Measurements from ENCODE around the gene CXCL1.

CXCL1 gene

GRCh38 chr4:73843369-73843768 lies 25.8 kb upstream of the CXCL1 start:
- no peak for DNase-seq (ENCODE audit: insufficient read length, low spot score)
- TF ChIP-seq POLR2A (IDR thresholded peaks at IDR 0.05; ENCODE audit: low read depth, low read length) = no peak
- no peak for FAIRE-seq

DNA sequence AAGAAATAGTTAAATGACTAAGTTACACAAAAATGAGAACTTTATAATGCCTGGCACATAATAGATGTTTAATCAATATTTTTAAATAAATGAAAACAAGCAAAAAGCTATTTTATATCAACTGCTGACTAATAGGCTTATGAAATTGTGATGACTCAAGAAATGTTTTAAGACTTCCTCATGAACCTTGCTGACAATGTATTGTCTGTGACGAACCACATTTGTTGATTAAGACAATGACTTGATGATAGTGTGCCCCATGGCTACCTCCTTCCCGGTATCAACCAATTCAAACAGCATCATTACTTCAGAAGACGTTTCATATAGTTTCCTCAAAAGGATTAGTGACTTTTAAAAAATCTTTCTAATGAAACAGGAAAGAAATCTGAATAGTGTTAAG lies 24.8 kb upstream of the CXCL1 start:
- peak; percentile 86 for FAIRE-seq
- TF ChIP-seq POLR2A (IDR thresholded peaks at IDR 0.05; ENCODE audit: low read depth, low read length) = no peak

DNA sequence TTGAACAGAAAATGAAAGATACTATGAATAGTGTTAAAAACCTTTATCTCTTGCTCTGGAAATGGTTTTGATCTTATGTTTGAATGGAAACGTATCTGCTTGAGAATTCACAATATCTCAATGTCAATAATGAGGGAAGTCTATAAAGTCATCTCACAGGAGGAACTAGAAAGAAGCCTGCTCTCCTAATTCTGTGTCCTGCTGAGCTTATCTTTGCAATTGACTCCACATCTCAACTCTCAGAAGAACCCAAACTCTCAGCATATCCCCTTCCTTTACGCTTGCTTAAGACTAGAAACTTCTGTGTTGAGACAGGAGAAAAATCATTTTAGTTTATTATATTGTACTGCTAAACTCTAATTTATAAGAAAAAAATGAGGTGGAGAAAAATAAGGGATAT lies 24.4 kb upstream of the CXCL1 start:
- no peak for TF ChIP-seq POLR2A (IDR thresholded peaks at IDR 0.05; ENCODE audit: low read depth, low read length)
- FAIRE-seq (no peak), DNase-seq (ENCODE audit: insufficient read length, low spot score) (no peak)

More for the DNA sequence above, 24.8 kb upstream of the CXCL1 start:
- no peak for DNase-seq (ENCODE audit: insufficient read length, low spot score)

DNA sequence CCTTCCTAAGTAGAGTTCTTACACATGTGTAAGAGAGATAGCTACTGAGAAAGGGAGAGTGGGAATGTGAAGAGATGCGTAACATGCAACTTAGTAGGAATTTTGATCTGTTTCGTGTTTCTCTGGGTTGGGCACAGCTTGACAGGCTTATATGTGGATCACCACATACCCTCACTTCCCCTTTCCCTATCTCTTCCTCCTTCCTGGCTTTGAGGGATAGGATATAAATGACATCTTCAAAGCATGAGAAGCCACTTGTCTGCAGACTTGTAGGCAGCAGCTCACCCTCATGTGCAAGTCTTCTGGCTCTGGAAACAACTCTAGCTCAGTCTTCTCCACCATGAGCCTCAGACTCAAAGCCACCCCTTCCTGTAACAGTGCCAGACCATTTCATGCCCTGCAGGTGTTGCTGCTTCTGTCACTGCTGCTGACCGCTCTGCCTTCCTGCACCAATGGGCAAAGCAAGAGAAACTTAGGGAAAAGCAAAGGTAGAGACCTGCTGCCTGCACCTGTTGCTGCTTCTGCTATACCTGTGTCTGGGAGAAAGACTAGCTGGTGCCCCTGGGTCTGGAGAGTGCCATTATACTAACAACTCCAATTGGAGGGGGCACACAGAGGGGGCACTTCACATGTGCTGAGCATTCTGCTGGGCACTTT lies 21.5 kb upstream of the CXCL1 start:
- FAIRE-seq (no peak), DNase-seq (ENCODE audit: insufficient read length, low spot score) (no peak)
- no peak for TF ChIP-seq POLR2A (IDR thresholded peaks at IDR 0.05; ENCODE audit: low read depth, low read length)

DNA sequence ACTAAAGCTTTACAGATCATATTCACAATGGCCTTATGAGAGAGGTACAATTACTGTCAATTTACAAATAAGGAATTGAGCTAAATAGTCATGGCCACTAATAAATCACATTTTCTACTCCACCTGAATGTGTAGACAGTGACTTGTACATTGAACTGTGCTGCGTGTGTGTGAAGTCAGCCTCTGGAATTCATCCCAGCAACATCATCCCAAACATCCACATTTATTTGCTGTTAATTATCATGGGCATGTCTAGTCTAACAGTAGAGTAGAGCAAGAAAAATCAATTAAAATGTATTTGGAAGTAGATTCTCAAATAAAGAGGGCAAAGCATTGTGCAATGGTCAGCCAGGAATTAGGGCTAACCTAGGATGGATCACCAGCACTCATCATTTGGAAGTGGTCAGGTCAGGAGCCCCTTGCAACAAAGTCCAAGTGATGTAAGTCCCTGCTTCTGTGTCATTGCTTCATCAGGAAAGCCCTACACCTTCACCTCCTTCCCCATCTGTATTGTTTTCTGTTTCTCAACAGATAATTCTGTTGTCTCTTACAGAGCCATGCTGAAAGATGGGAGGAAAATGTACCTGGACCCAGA lies 20.9 kb upstream of the CXCL1 start:
- no peak for TF ChIP-seq POLR2A (IDR thresholded peaks at IDR 0.05; ENCODE audit: low read depth, low read length)
- no peak for FAIRE-seq
- no peak for DNase-seq (ENCODE audit: insufficient read length, low spot score)

DNA sequence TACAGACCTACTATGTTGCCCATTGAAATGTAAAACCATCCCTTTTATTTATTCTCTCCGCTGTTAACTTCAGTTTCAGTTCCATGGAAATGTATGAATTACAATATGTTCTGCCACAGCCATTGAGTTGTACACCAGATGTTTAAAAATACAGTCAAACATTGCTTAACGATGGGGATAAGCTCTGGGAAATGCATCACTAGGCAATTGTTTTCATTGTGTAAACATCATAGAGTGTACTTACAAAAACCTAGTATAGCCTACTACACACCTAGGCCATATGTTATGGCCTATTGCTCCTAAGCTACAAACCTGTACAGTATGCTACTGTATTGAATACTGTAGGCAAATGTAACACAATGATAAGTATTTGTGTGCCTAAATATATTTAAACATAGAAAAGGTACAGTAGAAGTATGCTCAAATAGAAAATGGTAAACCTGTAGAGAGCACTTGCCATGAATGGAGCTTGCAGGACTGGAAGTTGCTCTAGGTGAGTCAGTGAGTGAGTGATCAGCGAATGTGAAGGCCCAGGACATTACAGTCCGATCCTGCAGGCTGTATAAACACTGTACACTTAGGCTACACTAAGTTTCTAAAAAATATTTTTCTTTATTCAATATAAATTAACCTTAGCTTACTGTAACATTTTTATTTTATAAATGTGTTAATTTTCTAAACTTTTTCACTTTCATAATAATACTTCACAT lies 18.8 kb upstream of the CXCL1 start:
- DNase-seq (ENCODE audit: insufficient read length, low spot score) (no peak), FAIRE-seq (no peak)
- no peak for TF ChIP-seq POLR2A (IDR thresholded peaks at IDR 0.05; ENCODE audit: low read depth, low read length)

DNA sequence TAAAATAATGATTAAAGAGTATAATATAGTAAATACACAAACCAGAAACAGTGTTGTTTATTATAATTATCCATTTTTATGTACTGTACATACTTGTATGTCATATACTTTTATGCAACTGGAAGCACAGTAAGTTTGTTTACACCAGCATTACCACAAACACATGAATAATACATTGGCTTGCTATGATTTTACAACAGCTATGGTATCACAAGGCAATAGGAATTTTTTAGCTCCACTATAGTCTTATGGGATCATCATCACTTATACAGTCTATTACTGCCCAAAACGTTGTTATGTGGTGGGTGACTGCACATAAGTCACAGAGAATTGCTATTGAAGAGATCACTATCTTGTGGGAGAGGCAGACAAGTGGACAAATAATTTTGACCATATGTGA lies 17.9 kb upstream of the CXCL1 start:
- FAIRE-seq (no peak), DNase-seq (ENCODE audit: insufficient read length, low spot score) (no peak)
- no peak for TF ChIP-seq POLR2A (IDR thresholded peaks at IDR 0.05; ENCODE audit: low read depth, low read length)

GRCh38 chr4:73852771-73853170 lies 16.4 kb upstream of the CXCL1 start:
- TF ChIP-seq POLR2A (IDR thresholded peaks at IDR 0.05; ENCODE audit: low read depth, low read length) = no peak
- no peak for FAIRE-seq
- DNase-seq (ENCODE audit: insufficient read length, low spot score) = no peak

GRCh38 chr4:73853246-73853704 lies 15.9 kb upstream of the CXCL1 start, which contains the start of gene PF4V1:
TSS of gene PF4V1 (plus strand) at chr4:73853296. CDS start at chr4:73853363, 67 bp downstream.
- no peak for DNase-seq (ENCODE audit: insufficient read length, low spot score)
- FAIRE-seq = no peak
- no peak for TF ChIP-seq POLR2A (IDR thresholded peaks at IDR 0.05; ENCODE audit: low read depth, low read length)

DNA sequence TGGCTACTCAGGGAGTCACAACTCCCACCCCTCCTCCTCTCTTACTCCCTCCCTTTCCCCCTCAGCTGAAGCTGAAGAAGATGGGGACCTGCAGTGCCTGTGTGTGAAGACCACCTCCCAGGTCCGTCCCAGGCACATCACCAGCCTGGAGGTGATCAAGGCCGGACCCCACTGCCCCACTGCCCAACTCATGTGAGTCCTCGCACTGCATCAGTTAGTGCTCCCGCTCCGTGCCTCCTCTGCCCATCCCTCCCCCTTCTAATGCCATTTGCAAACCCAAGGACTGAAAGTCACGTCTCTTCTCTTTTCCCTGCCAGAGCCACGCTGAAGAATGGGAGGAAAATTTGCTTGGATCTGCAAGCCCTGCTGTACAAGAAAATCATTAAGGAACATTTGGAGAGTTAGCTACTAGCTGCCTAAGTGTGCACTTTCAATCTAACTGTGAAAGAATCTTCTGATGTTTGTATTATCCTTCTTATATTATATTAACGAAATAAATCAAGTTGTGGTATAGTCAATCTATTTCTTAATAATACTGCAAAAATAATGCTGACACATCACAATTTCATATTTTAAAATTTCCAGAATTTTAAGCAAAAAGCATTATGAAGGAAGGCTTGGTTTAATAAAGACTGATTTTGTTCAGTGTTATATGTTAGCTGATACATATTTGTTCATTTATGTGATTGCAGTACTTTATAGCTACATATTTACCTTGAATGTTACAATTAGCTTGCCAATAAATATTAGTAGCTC lies 15.3 kb upstream of the CXCL1 start:
- DNase-seq (ENCODE audit: insufficient read length, low spot score) (no peak), FAIRE-seq (no peak)
- no peak for TF ChIP-seq POLR2A (IDR thresholded peaks at IDR 0.05; ENCODE audit: low read depth, low read length)

- DNase-seq (ENCODE audit: insufficient read length, low spot score) (no peak), FAIRE-seq (no peak)
- no peak for TF ChIP-seq POLR2A (IDR thresholded peaks at IDR 0.05; ENCODE audit: low read depth, low read length)
Measured at GRCh38 chr4:73855406-73855805, 13.8 kb upstream of the CXCL1 start.

GRCh38 chr4:73856518-73856917 lies 12.7 kb upstream of the CXCL1 start:
- TF ChIP-seq POLR2A (IDR thresholded peaks at IDR 0.05; ENCODE audit: low read depth, low read length) = no peak
- no peak for FAIRE-seq
- no peak for DNase-seq (ENCODE audit: insufficient read length, low spot score)

DNA sequence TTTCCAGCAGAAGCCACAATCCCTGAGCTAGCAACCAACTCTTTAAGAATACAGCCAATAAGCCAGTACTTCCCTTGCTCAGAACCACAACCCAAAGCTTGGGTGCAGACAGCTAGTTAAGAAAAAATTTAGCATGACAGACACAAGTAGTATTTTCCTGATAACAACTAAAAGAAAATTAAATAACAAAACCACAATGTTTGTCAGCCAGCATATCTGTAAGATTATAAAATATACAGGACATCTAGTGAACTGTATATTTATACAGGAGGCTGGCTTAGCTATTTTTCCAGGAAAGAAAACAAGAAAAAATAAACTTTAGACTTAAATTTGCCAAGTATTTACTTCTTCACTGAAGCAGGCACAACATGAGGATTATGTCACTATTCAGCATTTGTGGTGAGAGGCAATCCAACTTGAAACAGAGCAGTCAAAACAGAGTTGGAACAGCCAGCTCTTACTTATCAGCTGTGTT lies 9.5 kb upstream of the CXCL1 start:
- TF ChIP-seq POLR2A (IDR thresholded peaks at IDR 0.05; ENCODE audit: low read depth, low read length) = no peak
- DNase-seq (ENCODE audit: insufficient read length, low spot score) (no peak), FAIRE-seq (no peak)

DNA sequence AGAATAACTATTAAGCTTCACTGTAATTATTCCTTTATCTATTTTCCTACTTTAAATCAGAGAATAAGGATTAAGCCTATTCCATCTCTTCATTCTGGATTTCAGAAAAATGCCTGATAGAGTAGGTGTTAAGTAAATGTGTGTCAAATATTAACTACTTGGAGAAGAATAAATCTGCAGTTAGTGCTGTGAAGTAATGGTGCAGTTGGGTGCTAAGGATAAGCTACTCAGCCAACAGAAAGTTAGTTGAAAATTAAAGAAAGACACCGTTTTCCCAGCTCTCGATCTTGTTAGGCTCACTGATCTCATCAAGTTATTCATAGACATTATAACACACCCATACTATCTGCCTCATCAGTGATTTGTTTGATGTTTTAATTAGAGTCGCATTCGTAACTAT lies 9.0 kb upstream of the CXCL1 start:
- DNase-seq (ENCODE audit: insufficient read length, low spot score) (no peak), FAIRE-seq (no peak)
- no peak for TF ChIP-seq POLR2A (IDR thresholded peaks at IDR 0.05; ENCODE audit: low read depth, low read length)

Measured in H54 (cell line).